ENCODE data around the gene REEP6.

DNA sequence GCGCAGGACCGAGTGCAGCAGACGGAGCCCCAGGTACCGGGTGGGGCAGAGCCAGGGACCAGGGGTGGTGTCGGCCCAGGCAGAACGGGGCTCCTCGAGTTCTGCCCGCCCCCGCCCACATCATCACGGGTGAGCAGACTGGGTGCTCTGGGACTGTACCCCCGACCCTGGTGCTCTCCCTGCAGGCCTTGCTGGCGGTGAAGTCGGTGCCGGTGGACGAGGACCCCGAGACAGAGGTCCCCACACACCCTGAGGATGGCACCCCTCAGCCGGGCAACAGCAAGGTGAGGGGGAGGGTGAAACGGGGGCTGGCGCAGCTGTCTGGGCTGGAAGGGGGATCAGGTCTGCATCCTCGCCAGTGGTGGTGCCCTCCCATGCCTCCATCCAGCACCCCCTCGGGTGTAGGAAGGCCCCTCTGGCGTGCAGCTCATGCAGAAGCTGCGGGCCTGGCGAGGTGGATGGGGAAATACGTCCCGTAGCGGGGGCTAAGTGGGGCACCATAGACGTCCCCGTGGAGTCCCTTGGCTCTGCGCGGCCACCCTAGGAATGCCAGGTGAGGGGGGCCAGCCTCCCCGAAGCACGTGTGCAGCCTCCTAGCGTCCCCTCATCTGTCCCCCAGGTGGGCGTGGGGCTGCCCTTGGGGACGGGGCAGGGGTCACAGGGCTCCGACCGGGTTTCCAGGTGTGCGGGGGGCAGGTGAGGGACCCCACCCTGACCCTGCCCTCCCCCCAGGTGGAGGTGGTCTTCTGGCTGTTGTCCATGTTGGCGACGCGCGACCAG, 34.7 kb upstream of the REEP6 start:
- TF ChIP-seq, protein P1, sequence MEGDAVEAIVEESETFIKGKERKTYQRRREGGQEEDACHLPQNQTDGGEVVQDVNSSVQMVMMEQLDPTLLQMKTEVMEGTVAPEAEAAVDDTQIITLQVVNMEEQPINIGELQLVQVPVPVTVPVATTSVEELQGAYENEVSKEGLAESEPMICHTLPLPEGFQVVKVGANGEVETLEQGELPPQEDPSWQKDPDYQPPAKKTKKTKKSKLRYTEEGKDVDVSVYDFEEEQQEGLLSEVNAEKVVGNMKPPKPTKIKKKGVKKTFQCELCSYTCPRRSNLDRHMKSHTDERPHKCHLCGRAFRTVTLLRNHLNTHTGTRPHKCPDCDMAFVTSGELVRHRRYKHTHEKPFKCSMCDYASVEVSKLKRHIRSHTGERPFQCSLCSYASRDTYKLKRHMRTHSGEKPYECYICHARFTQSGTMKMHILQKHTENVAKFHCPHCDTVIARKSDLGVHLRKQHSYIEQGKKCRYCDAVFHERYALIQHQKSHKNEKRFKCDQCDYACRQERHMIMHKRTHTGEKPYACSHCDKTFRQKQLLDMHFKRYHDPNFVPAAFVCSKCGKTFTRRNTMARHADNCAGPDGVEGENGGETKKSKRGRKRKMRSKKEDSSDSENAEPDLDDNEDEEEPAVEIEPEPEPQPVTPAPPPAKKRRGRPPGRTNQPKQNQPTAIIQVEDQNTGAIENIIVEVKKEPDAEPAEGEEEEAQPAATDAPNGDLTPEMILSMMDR (conservative IDR thresholded peaks at IDR 0.05 in 1 of 2, IDR thresholded peaks at IDR 0.05 in 1 of 2; ENCODE audit: low read depth in 1 of 2, low read length in 2 of 2): no peak
- peak; percentile 56 for TF ChIP-seq EZH2 (IDR thresholded peaks at IDR 0.05; ENCODE audit: low read length, missing control alignments)
